ENCODE results near the gene ANGEL2.

The ANGEL2 gene

DNA sequence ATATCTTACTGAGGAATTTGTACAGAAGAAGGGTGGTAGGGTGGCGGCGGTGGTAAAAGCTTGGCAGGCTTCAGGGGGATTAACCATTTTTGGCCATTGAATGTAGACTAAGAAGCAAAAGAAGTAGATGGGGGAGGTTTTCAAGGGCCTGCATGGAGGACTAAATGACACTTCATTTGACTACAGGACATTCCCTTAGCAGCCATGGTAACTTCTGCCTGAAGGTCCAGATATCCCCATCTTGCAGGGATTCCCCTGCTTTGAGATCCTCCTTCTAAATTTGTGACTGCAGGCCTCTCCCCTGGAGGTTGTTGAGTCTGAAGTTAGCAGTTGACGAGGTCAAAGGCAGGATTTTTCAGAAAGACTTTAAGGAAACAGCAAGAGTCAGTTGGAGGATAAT, 60.6 kb downstream of the ANGEL2 start:
- DNase-seq (ENCODE audit: low read depth), result no peak
- H3K4me3 ChIP-seq (ENCODE audit: low read depth, low read length), result no peak overlapping the region

DNA sequence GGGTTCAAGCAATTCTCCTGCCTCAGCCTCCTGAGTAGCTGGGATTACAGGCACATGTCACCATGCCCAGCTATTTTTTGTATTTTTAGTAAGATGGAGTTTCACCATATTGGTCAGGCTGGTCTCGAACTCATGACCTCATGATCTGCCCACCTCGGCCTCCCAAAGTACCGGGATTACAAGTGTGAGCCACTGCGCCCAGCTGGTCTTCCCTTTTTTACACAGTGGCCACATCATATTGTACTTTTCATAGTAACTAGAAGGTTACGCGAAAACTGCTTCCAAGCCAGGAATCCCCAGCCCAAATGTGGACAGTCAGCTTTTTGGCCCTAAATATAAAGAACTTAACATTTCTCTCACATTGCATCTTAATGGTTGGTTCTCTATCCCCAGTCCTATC, 61.2 kb downstream of the ANGEL2 start:
- no peak for DNase-seq (ENCODE audit: low read depth)
- no peak overlapping the region for H3K4me3 ChIP-seq (ENCODE audit: low read depth, low read length)

DNA sequence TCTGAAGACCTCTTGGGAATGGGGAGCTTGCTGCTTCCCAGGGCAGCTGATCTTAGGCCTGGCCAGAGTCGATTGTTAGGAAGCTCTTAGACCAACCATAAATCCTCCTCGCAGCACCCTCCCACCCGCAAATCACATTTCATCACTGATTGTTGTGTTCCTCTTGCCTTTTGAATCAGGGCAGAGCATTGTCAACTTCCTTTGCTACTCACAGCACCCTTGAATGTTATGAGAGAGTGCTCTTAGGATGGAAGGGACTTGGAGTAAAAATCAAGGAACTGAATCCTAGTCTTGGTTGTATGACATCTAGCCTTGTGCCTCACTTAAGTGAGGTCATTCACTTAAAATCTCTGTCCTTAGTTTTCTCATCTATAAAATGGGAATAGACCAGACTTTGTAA, 62.3 kb downstream of the ANGEL2 start:
- no peak for DNase-seq (ENCODE audit: low read depth)
- H3K4me3 ChIP-seq (ENCODE audit: low read depth, low read length), result no peak overlapping the region

DNA sequence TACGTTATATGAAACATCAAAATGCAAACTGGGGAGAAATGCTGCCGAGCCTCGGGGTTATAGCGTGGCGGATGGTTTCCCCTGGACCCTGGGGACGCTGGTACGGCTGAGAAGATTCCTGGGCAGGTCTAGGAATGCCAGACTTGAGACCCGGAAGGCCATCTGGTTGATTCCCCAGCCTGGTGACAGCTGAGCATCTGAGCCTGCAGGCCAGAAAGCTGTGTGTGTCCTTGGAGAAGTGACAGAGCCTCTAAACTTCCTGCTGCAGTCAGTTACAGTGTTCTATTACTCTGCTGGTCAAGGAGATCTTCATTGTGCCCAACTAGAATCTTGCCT, 63.1 kb downstream of the ANGEL2 start:
- peak overlapping the region; percentile 70 for H3K4me3 ChIP-seq (ENCODE audit: low read depth, low read length)
- DNase-seq (ENCODE audit: low read depth), result no peak

DNA sequence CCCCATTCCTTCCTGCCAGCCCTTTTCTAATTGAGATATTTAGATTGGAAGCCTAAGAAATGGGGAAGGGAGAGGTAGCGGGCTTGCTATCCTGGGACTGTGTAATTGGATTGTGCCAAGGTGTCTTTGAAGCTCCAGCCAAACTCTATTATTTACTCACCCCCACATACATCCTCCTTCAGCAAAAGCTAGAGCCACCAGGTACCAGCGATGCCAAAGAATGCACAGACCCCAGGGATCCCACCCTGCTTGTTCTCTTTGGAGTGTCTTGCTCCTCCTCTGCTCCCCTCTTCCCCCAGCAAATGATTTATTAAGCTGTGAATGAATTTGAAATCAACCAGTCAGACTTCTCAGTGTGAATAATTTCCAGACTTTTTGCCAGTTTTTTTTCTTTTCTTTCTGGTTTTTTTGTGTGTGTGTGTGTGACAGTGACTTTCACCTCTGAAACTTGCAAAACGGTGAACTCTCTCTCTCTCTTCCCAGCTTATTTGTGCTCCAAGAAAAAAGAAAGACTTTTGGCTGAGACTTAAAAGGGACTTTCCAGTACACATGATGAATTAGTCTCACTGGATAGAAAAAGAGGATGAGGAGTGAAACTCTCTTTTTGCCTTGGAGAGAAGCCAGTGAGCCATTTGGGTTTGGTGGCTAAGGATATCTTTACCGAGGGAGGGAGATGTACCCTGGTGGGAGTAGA, 63.6 kb downstream of the ANGEL2 start:
- peak overlapping the region; percentile 70 for H3K4me3 ChIP-seq (ENCODE audit: low read depth, low read length)
- DNase-seq (ENCODE audit: low read depth), result no peak

DNA sequence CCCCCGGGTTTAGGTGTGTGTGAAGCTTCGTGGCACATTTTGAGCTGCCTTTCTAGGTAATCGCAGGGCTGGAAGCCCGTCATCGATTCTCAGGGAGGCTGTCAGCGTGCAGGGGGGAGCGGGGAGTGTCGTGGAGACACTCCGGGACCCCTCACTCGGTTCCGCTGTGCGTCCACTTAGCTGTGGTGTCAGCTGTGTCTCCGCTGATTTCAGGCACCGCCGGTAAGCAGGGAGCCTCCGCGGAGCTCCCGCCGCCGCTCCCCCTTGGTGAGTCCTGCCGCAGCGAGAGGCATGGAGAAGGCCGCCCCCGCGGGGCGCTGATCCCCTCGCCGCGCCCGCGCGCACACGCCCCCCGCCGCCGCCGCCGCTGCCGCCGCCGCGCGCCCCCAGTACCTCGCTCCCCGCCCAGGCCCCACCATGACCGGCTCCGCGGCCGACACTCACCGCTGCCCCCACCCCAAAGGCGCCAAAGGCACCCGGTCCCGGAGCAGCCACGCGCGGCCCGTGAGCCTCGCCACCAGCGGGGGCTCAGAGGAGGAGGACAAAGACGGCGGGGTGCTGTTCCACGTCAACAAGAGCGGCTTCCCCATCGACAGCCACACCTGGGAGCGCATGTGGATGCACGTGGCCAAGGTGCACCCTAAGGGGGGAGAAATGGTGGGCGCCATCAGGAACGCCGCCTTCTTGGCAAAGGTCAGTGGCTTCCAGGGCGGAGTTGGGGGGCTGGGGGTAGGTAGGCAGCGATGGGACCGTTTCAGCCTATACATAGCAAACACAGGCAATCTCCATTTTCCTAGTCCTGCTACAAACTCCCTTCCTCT, 64.3 kb downstream of the ANGEL2 start:
- peak overlapping the region; percentile 70 for H3K4me3 ChIP-seq (ENCODE audit: low read depth, low read length)
- DNase-seq (ENCODE audit: low read depth), result no peak

DNA sequence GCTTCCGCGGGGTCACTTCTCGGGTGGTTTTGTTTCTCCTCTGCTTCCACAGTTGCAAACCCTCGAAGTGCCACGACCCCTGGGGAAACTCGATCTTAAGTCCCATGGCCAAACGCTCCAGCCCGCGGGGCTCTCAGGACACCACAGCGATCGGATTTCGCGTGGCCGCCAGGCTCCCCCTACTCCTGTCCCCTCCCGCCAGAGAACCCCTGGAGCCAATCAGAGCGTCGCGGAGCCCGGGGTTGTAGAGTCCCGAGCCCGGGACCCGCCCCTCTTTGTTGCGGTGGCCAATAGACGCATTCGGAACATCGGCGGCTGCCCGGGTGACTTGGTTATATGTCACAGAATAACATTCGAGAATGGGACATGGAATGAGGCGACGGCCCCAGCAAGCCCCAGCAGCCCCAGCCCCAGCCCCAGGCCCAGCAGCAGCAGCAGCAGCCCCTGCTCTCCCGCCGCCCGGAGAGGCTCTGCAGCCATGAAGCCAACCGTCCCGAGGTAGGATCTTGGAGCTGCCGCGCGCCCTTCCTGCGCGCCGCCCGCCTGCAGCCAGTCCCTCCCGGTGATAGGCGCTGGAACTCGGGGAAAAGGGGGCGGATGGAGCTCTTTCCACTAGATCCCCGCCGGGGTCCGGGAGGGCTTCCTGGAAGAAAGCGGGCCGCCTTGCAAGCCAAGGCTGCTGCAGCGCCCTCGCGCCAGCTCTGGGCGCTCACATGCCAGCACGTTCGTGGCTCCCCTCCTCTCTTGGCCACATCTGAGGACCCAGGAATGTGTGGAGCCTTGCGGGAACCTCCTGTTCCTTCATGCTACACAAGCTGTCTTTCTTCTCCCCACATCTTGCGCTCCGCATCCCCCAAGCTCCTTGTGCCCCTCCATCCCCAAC, 65.2 kb downstream of the ANGEL2 start, which contains the start of gene VASH2:
VASH2 (plus strand) TSS at position 299 of the 883 bp plus-strand sequence. CDS start 1,002 bp downstream, outside the sequence.
- H3K4me3 ChIP-seq (ENCODE audit: low read depth, low read length), result peak within 1 kb of the TSS; percentile 70
- peak; percentile 43 for DNase-seq (ENCODE audit: low read depth)

DNA sequence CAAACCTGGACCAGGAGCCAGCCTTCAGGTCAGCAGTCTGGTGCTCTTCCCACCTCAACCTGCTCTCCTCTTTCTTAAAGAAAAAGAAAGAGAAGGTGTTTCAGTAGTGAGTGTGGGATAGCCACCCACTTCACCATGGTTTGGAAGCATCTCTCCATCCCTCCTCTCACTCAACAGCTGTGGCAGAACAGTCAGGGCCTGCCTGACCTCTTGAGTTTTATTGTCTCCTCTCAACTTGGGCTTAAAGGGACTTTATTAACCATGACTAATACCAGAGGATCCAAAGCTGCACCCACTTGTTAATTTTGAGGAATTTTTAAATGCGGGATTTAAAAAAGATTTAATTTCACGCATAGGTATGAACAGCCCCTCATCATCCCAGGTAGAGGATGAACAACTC, 65.9 kb downstream of the ANGEL2 start:
- peak overlapping the region; percentile 70 for H3K4me3 ChIP-seq (ENCODE audit: low read depth, low read length)
- no peak for DNase-seq (ENCODE audit: low read depth)

DNA sequence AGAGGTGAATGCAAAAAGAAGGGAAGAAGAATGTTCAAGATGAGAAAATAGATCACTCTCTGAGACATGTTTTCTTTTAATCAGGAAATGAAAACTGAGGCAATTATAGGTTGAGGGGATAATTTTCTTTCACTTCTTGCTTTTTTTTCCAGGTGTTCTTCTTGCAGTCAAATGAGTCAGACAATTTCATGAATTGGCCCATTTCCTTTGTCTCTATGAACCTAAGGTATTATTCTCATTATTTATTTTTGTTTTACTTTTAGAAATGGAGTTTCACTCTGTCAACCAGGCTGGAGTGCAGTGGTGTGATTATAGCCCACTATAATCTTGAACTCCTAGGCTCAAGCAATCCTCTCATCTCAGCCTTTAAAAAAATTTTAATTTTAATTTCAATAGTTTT, 68.8 kb downstream of the ANGEL2 start:
- H3K4me3 ChIP-seq (ENCODE audit: low read depth, low read length), result no peak overlapping the region
- DNase-seq (ENCODE audit: low read depth), result no peak

DNA sequence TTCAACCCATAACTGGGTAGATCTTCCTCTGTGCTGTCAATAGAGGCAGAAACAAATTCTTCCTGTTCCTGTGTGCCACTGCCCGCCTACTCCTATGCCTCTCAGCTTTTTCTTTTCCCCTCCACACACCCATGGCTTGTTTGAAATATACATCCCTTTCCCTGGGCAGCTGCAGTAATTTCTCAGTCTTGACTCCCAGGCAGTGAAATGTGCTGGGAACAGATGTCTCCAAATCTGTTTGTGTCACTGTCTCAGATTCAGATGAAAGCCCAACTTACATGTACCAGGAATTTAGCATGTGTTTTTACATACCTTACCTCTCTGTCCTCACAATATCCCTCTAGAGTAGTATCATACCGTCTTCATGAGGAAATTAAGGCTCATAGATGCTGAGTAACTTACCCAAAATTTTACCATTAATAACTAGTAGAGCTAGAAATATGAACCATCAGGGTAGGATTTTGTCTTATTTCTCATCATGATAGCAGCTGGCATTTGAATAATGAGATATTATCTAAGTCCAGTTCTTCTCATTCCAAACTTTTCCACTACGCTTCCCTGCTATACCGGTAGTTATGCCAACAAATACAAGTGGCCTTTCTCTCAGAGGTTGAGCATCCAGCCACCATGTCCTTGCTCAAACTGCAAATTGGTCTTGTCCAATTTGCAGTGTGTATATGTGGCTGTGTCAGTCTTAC, 70.1 kb downstream of the ANGEL2 start:
- no peak overlapping the region for H3K4me3 ChIP-seq (ENCODE audit: low read depth, low read length)
- DNase-seq (ENCODE audit: low read depth), result no peak

DNA sequence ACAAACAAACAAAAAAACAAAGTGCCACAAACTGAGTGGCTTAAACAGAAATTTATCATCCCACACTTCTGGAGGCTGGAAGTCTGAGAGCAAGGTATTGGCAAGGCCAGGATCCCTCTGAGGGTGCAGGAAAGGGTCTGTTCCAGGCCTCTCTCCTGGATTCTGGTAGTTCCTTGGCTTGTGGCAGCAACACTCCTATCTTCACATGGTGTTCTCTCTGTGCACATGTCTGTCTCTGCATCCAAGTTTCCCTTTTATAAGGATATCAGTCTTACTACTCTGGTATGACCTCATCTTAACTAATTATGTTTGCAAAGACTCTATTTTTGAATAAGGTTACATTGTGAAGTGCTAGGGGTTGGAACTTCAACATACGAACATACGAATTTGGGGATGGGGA, 70.6 kb downstream of the ANGEL2 start:
- H3K4me3 ChIP-seq (ENCODE audit: low read depth, low read length), result no peak overlapping the region
- DNase-seq (ENCODE audit: low read depth), result no peak

DNA sequence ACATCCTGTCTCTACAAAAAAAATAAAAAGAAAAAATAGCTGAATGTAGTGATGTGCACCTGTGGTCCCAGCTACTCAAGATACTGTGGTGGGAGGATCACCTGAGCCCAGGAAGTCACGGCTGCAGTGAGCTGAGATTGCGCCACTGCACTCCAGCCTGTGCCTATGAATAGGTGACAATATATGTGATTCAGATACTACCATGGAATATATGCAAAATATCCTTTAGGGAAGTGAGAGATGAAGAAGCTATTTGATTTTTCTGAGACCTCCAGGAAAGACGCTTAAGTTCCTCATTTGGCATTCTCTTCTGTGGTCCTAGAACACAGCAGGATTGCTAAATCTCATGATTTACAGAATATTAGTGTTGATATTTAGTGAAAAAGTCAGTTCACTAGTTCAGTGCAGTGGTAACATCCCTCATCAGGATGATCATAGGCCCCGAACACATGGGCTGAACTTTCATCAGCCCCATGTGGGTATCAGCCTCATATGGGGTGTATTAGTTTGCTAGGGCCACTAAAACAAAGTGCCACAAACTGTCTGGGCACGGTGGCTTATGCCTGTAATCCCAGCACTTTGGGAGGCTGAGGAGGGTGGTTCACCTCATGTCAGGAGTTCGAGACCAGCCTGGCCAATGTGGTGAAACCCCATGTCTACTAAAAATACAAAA, 71.3 kb downstream of the ANGEL2 start:
- no peak overlapping the region for H3K4me3 ChIP-seq (ENCODE audit: low read depth, low read length)
- DNase-seq (ENCODE audit: low read depth), result no peak

DNA sequence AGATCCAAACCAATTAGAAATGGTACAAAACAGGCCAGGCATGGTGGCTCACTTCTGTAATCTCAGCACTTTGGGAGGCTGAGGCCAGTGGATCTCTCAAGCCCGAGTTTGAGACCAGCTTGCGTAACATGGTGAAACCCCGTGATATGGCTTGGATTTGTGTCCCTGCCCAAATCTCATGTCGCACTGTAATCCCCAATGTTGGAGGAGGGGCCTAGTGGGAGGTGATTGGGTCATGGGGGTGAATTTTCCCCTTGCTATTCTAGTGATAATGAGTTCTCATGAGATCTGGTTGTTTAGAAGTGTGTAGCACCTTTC, 72.3 kb downstream of the ANGEL2 start:
- H3K4me3 ChIP-seq (ENCODE audit: low read depth, low read length), result no peak overlapping the region

DNA sequence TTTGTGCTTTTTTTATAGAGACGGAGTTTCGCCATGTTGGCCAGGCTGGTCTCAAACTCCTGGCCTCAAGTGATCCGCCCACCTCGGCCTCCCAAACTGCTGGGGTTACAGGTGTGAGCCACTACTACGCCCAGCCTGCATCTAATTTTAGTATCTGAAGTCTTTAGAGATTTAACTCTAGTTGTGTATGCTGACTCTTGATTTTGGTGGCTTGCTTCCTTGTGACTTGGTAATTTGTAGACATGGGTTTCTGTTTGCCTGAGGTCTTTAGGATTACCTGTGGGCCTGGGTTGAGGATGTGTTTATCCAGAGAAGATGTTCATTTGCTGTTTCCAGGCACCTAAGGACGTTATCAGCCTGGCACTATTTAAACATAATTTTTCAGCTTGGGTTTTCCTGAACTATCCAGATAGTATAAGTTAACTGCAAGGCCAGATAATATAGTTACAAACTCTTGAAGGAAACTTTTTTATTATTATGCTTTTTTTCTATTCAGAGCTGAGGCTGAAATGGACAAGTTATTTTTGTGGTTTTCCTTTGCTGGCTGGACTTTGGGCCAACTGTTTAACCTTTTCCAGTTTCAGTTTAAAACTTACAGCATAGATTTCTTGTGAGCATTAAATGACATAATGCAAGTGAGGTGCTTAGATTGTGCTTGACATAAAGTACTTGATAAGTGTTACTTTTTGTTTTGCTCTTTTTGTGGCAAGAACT, 72.8 kb downstream of the ANGEL2 start:
- DNase-seq (ENCODE audit: low read depth), result no peak
- no peak overlapping the region for H3K4me3 ChIP-seq (ENCODE audit: low read depth, low read length)

More for the DNA sequence above, 72.3 kb downstream of the ANGEL2 start:
- DNase-seq (ENCODE audit: low read depth), result no peak
